Measurements from ENCODE around the gene MRPL11. TPM values are rescaled to one million over a fixed set of nuclear protein-coding genes. Genes with fewer than 3 reads are reported as not detected.

Gene MRPL11
- total RNA-seq (2022; extraction: Qiagen RNA extraction; ENCODE audit: low read depth) = 87.3 to 129 TPM (median 112 TPM) in 5 replicates

GRCh38 chr11:66438504-66439466 is at the start of gene MRPL11:
TSS of gene MRPL11 (minus strand) at chr11:66438848. CDS start at chr11:66438754, 94 bp downstream.

GRCh38 chr11:66480117-66480938 is 41.7 kb upstream of the MRPL11 start, which contains the start of gene DPP3:
TSS of gene DPP3 (plus strand) at chr11:66480434. CDS start at chr11:66482201, 1,767 bp downstream.

DNA sequence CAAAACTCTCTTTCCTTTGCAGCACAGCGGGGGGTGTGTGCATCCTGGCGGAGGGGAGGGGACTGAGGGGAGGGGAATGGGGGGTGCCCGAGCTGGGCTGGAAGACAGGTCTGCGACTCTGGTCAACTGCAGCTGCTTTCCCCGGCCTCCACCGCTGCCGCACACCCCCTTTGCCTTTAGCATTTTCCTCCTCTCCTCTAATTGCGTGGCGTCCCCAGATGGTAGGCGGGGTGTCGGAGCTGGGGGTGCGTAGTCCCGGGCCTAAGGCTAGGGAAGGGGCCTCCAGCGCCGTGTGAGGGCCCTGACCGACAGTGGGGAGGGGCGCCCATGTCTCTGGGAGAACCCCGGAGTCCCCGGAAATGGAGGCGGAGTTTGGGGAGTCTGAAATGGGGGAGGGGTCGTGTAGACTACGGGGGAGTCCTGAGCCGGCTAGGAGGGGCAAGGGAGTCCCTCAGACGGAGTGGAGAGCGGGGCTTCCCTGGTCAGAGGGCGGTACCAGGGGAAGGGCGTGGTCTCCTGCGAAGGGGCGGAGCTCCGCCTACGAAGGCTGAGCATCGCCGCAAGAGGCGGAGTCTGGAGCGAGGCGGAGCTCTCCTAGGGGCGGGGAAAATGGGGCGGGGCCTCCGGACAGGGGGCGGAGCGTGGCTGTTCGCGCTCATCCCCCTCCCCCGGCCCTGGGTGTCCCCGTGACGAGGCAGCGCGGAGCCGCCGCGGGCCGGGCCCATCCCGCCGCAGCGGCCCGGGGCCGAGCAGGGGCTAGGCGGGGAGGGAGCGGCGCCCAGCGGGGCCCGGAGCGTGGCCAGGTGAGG is 27.8 kb upstream of the MRPL11 start, which contains the start of gene PELI3:
Gene PELI3 (plus strand): TSS at position 681 of the 809 bp plus-strand sequence. CDS start 1,224 bp downstream, outside the sequence.

GRCh38 chr11:66420671-66421476 is 17.8 kb downstream of the MRPL11 start, which contains the start of gene NPAS4:
TSS of gene NPAS4 (plus strand) at chr11:66421035. CDS start at chr11:66421180, 145 bp downstream.

Other genes starting within 250 kb of the MRPL11 start
- 38.0 to 47.4 TPM (median 45.0 TPM) in 5 replicates for gene KLC2, start 181.1 kb downstream of the MRPL11 start, total RNA-seq (2022; extraction: Qiagen RNA extraction; ENCODE audit: low read depth)
- 124 to 152 TPM (median 145 TPM) in 5 replicates for gene RAB1B, start 170.2 kb downstream of the MRPL11 start, total RNA-seq (2022; extraction: Qiagen RNA extraction; ENCODE audit: low read depth)
- gene CNIH2, start 160.7 kb downstream of the MRPL11 start, total RNA-seq (2022; extraction: Qiagen RNA extraction; ENCODE audit: low read depth) = 1.4 to 3.7 TPM (median 2.9 TPM) in 5 replicates
- 88.2 to 117 TPM (median 116 TPM) in 5 replicates for gene YIF1A, start 149.7 kb downstream of the MRPL11 start, total RNA-seq (2022; extraction: Qiagen RNA extraction; ENCODE audit: low read depth)
- 1.6 to 4.3 TPM (median 3.9 TPM) in 5 replicates for gene TMEM151A, start 147.0 kb downstream of the MRPL11 start, total RNA-seq (2022; extraction: Qiagen RNA extraction; ENCODE audit: low read depth)
- 0.05 TPM in 1 of 5 replicates, not detected in the others for gene CD248, start 121.8 kb downstream of the MRPL11 start, total RNA-seq (2022; extraction: Qiagen RNA extraction; ENCODE audit: low read depth)
- 26.8 to 43.4 TPM (median 39.3 TPM) in 5 replicates for gene RIN1, start 102.4 kb downstream of the MRPL11 start, total RNA-seq (2022; extraction: Qiagen RNA extraction; ENCODE audit: low read depth)
- gene BRMS1, start 93.7 kb downstream of the MRPL11 start, total RNA-seq (2022; extraction: Qiagen RNA extraction; ENCODE audit: low read depth) = 77.8 to 106 TPM (median 89.7 TPM) in 5 replicates
- 13.2 to 19.8 TPM (median 18.8 TPM) in 5 replicates for gene B4GAT1, start 91.2 kb downstream of the MRPL11 start, total RNA-seq (2022; extraction: Qiagen RNA extraction; ENCODE audit: low read depth)
- gene SLC29A2, start 67.1 kb downstream of the MRPL11 start, total RNA-seq (2022; extraction: Qiagen RNA extraction; ENCODE audit: low read depth) = 2.6 to 5.4 TPM (median 4.9 TPM) in 5 replicates
- gene NPAS4, start 17.8 kb downstream of the MRPL11 start, total RNA-seq (2022; extraction: Qiagen RNA extraction; ENCODE audit: low read depth) = not detected in 5 replicates
- 4.3 to 6.6 TPM (median 5.7 TPM) in 5 replicates for gene PELI3, start 28.1 kb upstream of the MRPL11 start, total RNA-seq (2022; extraction: Qiagen RNA extraction; ENCODE audit: low read depth)
- gene DPP3, start 41.6 kb upstream of the MRPL11 start, total RNA-seq (2022; extraction: Qiagen RNA extraction; ENCODE audit: low read depth) = 48.5 to 54.5 TPM (median 51.5 TPM) in 5 replicates
- 8.5 to 11.3 TPM (median 9.7 TPM) in 5 replicates for gene BBS1, start 71.8 kb upstream of the MRPL11 start, total RNA-seq (2022; extraction: Qiagen RNA extraction; ENCODE audit: low read depth)
- gene ZDHHC24, start 107.2 kb upstream of the MRPL11 start, total RNA-seq (2022; extraction: Qiagen RNA extraction; ENCODE audit: low read depth) = 8.9 to 15.3 TPM (median 13.1 TPM) in 5 replicates
- 0.06 TPM in 1 of 5 replicates, not detected in the others for gene ACTN3, start 108.1 kb upstream of the MRPL11 start, total RNA-seq (2022; extraction: Qiagen RNA extraction; ENCODE audit: low read depth)
- 31.1 to 41.6 TPM (median 32.4 TPM) in 5 replicates for gene CTSF, start 129.8 kb upstream of the MRPL11 start, total RNA-seq (2022; extraction: Qiagen RNA extraction; ENCODE audit: low read depth)
- gene CCDC87, start 154.2 kb upstream of the MRPL11 start, total RNA-seq (2022; extraction: Qiagen RNA extraction; ENCODE audit: low read depth) = 0.53 to 0.80 TPM (median 0.64 TPM) in 5 replicates
- 24.8 to 30.2 TPM (median 26.8 TPM) in 5 replicates for gene CCS, start 154.3 kb upstream of the MRPL11 start, total RNA-seq (2022; extraction: Qiagen RNA extraction; ENCODE audit: low read depth)
- 59.1 to 79.8 TPM (median 70.3 TPM) in 5 replicates for gene RBM14, start 177.8 kb upstream of the MRPL11 start, total RNA-seq (2022; extraction: Qiagen RNA extraction; ENCODE audit: low read depth)
- 133 to 148 TPM (median 141 TPM) in 5 replicates for gene RBM4, start 199.9 kb upstream of the MRPL11 start, total RNA-seq (2022; extraction: Qiagen RNA extraction; ENCODE audit: low read depth)
- 19.2 to 21.8 TPM (median 21.7 TPM) in 5 replicates for gene RBM4B, start 239.0 kb upstream of the MRPL11 start, total RNA-seq (2022; extraction: Qiagen RNA extraction; ENCODE audit: low read depth)

Data from A549 treated with RU486 at 1 μM for 4 hours (cell line).